Liver (tissue), 9 donors: ENCODE results near the gene ACACB. TPM values are rescaled to one million over a fixed set of nuclear protein-coding genes. Genes with fewer than 3 reads are reported as not detected.

ENCODE experiments used
- DNase-seq: peaks from one replicate; pipeline ENCODE4 v3.0.0-alpha.2; 2017; ENCODE audit warnings: low spot score
- H3K27ac ChIP-seq, 2 donors: one replicate each; pipeline ENCODE4 v1.7.0; 2013; ENCODE audit warnings: inconsistent platforms in 2 of 2, low read length in 2 of 2, control low read depth in 1 of 2, low read depth in 1 of 2, mild to moderate bottlenecking in 1 of 2
- H3K27me3 ChIP-seq, 4 donors: one replicate each; pipeline versions ENCODE4 v1.6.1 to v1.7.0; 2013; ENCODE audit warnings: low read length in 3 of 4, inconsistent platforms in 1 of 4, mild to moderate bottlenecking in 1 of 4, moderate library complexity in 1 of 4; ENCODE audit not compliant: control insufficient read depth in 4 of 4, insufficient read depth in 4 of 4
- H3K36me3 ChIP-seq, 4 donors: one replicate each; pipeline versions ENCODE4 v1.6.1 to v1.7.0; 2013; ENCODE audit warnings: low read length in 3 of 4, mild to moderate bottlenecking in 3 of 4, low read depth in 1 of 4, moderate library complexity in 1 of 4; ENCODE audit not compliant: control insufficient read depth in 4 of 4, insufficient read depth in 3 of 4
- H3K4me1 ChIP-seq, 4 donors: one replicate each; pipeline versions ENCODE4 v1.6.1 to v1.7.0; 2013; ENCODE audit warnings: low read length in 3 of 4, mild to moderate bottlenecking in 3 of 4, moderate library complexity in 1 of 4; ENCODE audit not compliant: control insufficient read depth in 4 of 4, insufficient read depth in 4 of 4
- H3K4me3 ChIP-seq, 3 donors: one replicate each; pipeline versions ENCODE4 v1.6.1 to v1.7.0; 2013; ENCODE audit warnings: low read length in 3 of 3, control low read depth in 1 of 3, low read depth in 1 of 3, mild to moderate bottlenecking in 1 of 3
- H3K9ac ChIP-seq, 2 donors: one replicate each; pipeline ENCODE4 v1.7.0; 2013; ENCODE audit warnings: low read length in 2 of 2, mild to moderate bottlenecking in 2 of 2, moderate library complexity in 2 of 2, control low read depth in 1 of 2, low read depth in 1 of 2
- H3K9me3 ChIP-seq, 4 donors: one replicate each; pipeline versions ENCODE4 v1.6.1 to v1.7.0; 2013; ENCODE audit warnings: low read length in 3 of 4; ENCODE audit not compliant: control insufficient read depth in 4 of 4
- EGR1 ChIP-seq, 2 donors: IDR thresholded peaks; 2 replicates each; pipeline ENCODE4 v1.6.1; 2016 to 2018; ENCODE audit warnings: antibody characterized with exemption in 2 of 2, low read depth in 2 of 2
- FOXA1 ChIP-seq: IDR thresholded peaks from 2 replicates; pipeline ENCODE4 v1.6.1; 2016; ENCODE audit warnings: antibody characterized with exemption
- FOXA2 ChIP-seq: IDR thresholded peaks from 2 replicates; pipeline ENCODE4 v1.6.1; 2016; ENCODE audit warnings: antibody characterized with exemption
- GABPA ChIP-seq, 2 donors: IDR thresholded peaks in 1 of 2; conservative IDR thresholded peaks in 1 of 2; 2 replicates each; pipeline ENCODE4 v1.6.1; 2016; ENCODE audit warnings: antibody characterized with exemption in 2 of 2, mild to moderate bottlenecking in 1 of 2, moderate library complexity in 1 of 2
- HNF4G ChIP-seq: IDR thresholded peaks from 2 replicates; pipeline ENCODE4 v1.6.1; 2016; ENCODE audit warnings: antibody characterized with exemption
- JUND ChIP-seq, 2 donors: IDR thresholded peaks; 2 replicates each; pipeline ENCODE4 v1.6.1; 2016; ENCODE audit warnings: antibody characterized with exemption in 2 of 2
- MAX ChIP-seq: IDR thresholded peaks from 2 replicates; pipeline ENCODE4 v1.6.1; 2016; ENCODE audit warnings: antibody characterized with exemption
- RAD21 ChIP-seq, 2 donors: IDR thresholded peaks; 2 replicates each; pipeline ENCODE4 v1.6.1; 2016; ENCODE audit warnings: antibody characterized with exemption in 2 of 2, mild to moderate bottlenecking in 2 of 2
- REST ChIP-seq: IDR thresholded peaks from 2 replicates; pipeline ENCODE4 v1.6.1; 2016; ENCODE audit warnings: antibody characterized with exemption, mild to moderate bottlenecking
- SP1 ChIP-seq: IDR thresholded peaks from 2 replicates; pipeline ENCODE4 v1.6.1; 2018; ENCODE audit warnings: antibody characterized with exemption, mild to moderate bottlenecking
- TAF1 ChIP-seq: conservative IDR thresholded peaks from 2 replicates; pipeline ENCODE4 v1.6.1; 2016; ENCODE audit warnings: antibody characterized with exemption, mild to moderate bottlenecking
- YY1 ChIP-seq: IDR thresholded peaks from 2 replicates; pipeline ENCODE4 v1.6.1; 2016; ENCODE audit warnings: antibody characterized with exemption, mild to moderate bottlenecking
- ZBTB33 ChIP-seq: IDR thresholded peaks from 2 replicates; pipeline ENCODE4 v1.6.1; 2016; ENCODE audit warnings: antibody characterized with exemption
- WGBS: extraction: QIAGEN DNeasy Blood & Tissue Kit; methylation state at CpG from one replicate; pipeline ENCODE4 v1.1.7; 2013; 5-methylcytosine and 5-hydroxymethylcytosine counted together
- polyA plus RNA-seq, 2 donors: library from polyadenylated mRNA; stranded (reverse) in 1 of 2; unstranded in 1 of 2; fragments of 200-250 nt in 1 of 2; fragments of >200 nt in 1 of 2; fragmentation: Nextera tagmentation in 1 of 2; extraction: Ambion mirVana in 1 of 2; gene quantifications; one replicate each; pipeline versions ENCODE4 v1.2.1 to v1.2.3, GENCODE V29; 2013 to 2015
- total RNA-seq, 2 donors: library from RNA; depleted of rRNA; stranded (reverse); fragments of >200 nt; gene quantifications; one replicate each; pipeline ENCODE4 v1.2.3, GENCODE V29; 2014
- donor health status: healthy.
- donor health status: healthy.
- donor health status: healthy.
- donor health status: healthy.
- donor health status: healthy.

Gene ACACB
- total and polyA plus RNA-seq, 4 donors: 12.9 to 288 (median 52.1) TPM

GRCh38 chr12:109267361-109267760 is 151.0 kb downstream of the ACACB start:
- Histone ChIP-seq H3K27ac (no peak overlapping the region), H3K9ac (no peak overlapping the region), H3K4me3 (no peak overlapping the region), H3K36me3 (peaks cover 26 to 54% (median 36%) of the 10 kb centered on the region in 4 donors), H3K9me3 (no peaks in the 10 kb centered on the region), H3K4me1 (no peaks in the 10 kb centered on the region), H3K27me3 (no peaks in the 10 kb centered on the region)
- 91% methylated on average over 14 of the region's 14 CpGs for WGBS
- no peak for TF ChIP-seq MAX
- no peak for TF ChIP-seq HNF4G
- TF ChIP-seq TAF1: no peak
- DNase-seq: no peak

- no peaks in the 10 kb centered on the region for H3K4me1 ChIP-seq
- no peak overlapping the region for H3K4me3 ChIP-seq
- no peak for TF ChIP-seq RAD21 (IDR thresholded peaks at IDR 0.05)
- no peaks in the 10 kb centered on the region for H3K9me3 ChIP-seq
- H3K36me3 ChIP-seq: peaks cover 23 to 47% (median 33%) of the 10 kb centered on the region in 4 donors
- 91% methylated on average over 4 of the region's 4 CpGs for WGBS
- DNase-seq: no peak
- no peak overlapping the region for H3K27ac ChIP-seq
- no peaks in the 10 kb centered on the region for H3K27me3 ChIP-seq
- no peak overlapping the region for H3K9ac ChIP-seq
Observed at GRCh38 chr12:109268896-109269295, 152.5 kb downstream of the ACACB start.

- H3K27me3 ChIP-seq: no peaks in the 10 kb centered on the region
- no peaks in the 10 kb centered on the region for H3K9me3 ChIP-seq
- WGBS: 44% methylated on average over 3 of the region's 3 CpGs
- H3K4me1 ChIP-seq: no peaks in the 10 kb centered on the region
- no peak for DNase-seq
- H3K9ac ChIP-seq: no peak overlapping the region
- no peak for TF ChIP-seq MAX
- no peak for TF ChIP-seq HNF4G
- no peak for TF ChIP-seq JUND (IDR thresholded peaks at IDR 0.05)
- TF ChIP-seq REST: no peak
- no peak for TF ChIP-seq SP1
- TF ChIP-seq GABPA (IDR thresholded peaks at IDR 0.05 in 1 of 2, conservative IDR thresholded peaks at IDR 0.05 in 1 of 2): no peak
- TF ChIP-seq FOXA2: no peak
- TF ChIP-seq EGR1 (IDR thresholded peaks at IDR 0.05; ENCODE audit: low read depth in 2 of 2): no peak
- no peak for TF ChIP-seq YY1
- TF ChIP-seq FOXA1: no peak
- TF ChIP-seq ZBTB33: no peak
- H3K4me3 ChIP-seq: no peak overlapping the region
- no peak overlapping the region for H3K27ac ChIP-seq
- H3K36me3 ChIP-seq: peaks cover 19 to 43% (median 31%) of the 10 kb centered on the region in 4 donors
Observed at GRCh38 chr12:109269428-109269827, 153.0 kb downstream of the ACACB start.
